Hindlimb muscle (tissue), 1 donor: ENCODE data around the gene FIGNL2. TPM values are rescaled to one million over a fixed set of nuclear protein-coding genes. Genes with fewer than 3 reads are reported as not detected.
"Not testable (repeated sequence)": the region's sequence is repeated elsewhere in the genome, so short reads cannot be mapped to it uniquely, and the experiment has no call there.

Experiments used
- DNase-seq: peaks from one replicate; pipeline ENCODE4 v3.0.0-alpha.2; 2013
- polyA plus RNA-seq: library from polyadenylated mRNA; unstranded; fragments of 120-200 nt; gene quantifications from one replicate; pipeline ENCODE4 v1.2.1, GENCODE V29; 2013; ENCODE audit not compliant: insufficient read length

FIGNL2 gene
- polyA plus RNA-seq, 1 donor: 1.3 TPM

GRCh38 chr12:51814311-51815088 is 34.0 kb downstream of the FIGNL2 start:
- DNase-seq: peak; percentile 86

GRCh38 chr12:51813931-51814310 is 34.6 kb downstream of the FIGNL2 start:
- DNase-seq: no peak

DNA sequence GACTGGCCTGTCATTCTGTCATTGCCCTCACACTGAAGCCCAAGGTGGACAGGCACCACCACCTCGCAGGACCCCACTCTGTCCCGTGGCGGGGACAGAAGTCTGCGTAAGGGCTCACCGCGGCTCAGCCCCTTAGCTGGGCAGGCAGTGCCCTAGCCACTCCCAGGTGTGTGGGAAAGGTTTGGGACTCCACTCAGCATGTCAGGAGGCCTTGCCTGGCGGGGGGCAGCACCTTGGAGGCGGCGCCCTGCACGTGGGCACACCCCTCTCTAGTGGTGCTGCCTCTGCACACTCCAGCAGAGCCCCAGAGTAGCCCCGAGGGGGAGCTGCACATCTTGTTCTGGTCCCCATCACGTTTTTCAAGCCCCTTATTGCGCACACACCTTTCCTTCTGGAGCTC is 35.6 kb downstream of the FIGNL2 start:
- no peak for DNase-seq

DNA sequence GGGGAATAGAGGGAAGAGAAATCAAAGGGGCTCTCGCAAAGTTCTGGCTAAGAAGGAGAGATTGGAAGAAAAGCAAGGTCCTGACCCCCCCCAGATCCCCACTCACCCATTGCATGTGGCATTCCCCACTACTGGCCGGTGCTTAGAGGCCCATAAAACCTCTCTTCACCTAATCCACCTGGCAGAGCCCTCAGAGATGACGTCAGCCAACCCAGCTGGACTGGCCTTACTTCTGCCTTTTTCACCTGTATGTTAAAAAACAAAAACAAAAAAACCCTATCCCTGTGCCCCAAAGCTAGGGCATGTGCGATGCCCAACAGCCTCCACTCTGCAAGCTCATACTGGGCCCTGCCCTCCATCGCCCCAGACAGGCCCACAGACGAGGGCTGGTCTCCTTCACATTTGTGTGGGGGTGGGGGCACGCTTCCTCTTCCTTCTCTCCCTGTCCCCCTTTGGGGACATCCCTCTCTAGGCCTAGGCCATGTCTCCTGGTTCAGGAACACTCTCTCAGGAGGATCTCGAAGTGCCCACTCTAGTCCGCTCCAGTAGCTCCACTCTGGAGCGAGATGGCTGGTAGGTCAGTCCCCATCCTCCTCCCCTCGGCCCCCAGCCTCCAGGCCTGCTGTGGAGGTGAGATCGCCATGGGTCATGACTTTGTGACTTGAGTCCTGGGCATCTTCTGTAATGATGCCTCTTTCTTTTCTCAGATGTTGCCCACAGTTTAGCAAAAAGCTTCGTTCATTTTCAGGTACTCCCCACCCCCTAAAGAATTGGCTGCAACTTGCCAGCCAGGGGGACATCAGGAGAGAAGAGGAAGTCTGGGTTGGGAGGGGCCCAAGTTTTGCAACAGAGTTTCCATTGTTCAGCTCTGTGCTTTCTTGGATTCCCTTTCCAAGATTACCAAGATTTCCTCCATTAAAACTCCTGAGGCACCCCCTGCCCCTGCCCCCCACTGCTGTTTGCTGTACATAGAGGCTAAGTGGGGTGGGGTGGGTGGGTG is 37.0 kb downstream of the FIGNL2 start:
- DNase-seq: no peak

- no peak for DNase-seq
These were observed 39.3 kb downstream of the FIGNL2 start for GRCh38 chr12:51809193-51809592.

GRCh38 chr12:51806896-51807295 is 41.6 kb downstream of the FIGNL2 start:
- DNase-seq: no peak

GRCh38 chr12:51801027-51801426 is 47.5 kb downstream of the FIGNL2 start:
- no peak for DNase-seq

DNA sequence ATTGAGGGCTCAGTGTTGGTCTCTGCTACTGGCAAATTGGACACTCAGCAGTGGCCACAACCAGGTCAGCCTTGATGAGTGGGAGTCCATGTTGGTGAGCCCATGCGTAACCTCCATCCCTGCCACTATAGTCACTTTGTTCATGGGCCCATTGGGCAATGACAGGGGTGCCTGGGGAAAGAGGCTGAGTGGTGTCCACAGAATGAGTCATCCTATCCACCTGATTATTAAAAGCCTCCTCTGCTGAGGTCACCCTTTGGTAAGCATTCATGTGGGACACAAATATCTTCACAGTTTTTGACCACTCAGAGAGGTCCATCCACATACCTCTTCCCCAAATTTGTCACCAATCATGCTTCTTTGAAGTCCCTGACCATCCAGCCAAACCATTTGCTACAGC is 50.0 kb downstream of the FIGNL2 start:
- DNase-seq: no peak

DNA sequence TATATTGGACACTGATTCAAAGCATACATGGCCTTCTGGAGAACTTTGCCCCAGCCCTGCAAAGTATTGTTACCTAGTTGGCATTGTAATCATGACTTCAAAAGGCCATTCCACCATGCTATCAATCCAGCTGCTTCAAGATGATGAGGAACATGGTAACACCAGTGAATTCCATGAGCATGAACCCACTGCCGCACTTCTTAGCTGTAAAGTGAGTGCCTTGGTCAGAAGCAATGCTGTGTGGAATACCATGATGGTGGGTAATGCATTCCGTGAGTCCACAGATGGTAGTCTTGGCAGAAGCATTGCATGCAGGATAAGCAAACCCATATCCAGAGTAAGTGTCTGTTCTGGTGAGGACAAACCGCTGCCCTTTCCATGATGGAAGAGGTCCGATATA is 50.5 kb downstream of the FIGNL2 start:
- DNase-seq: not testable (repeated sequence)

DNA sequence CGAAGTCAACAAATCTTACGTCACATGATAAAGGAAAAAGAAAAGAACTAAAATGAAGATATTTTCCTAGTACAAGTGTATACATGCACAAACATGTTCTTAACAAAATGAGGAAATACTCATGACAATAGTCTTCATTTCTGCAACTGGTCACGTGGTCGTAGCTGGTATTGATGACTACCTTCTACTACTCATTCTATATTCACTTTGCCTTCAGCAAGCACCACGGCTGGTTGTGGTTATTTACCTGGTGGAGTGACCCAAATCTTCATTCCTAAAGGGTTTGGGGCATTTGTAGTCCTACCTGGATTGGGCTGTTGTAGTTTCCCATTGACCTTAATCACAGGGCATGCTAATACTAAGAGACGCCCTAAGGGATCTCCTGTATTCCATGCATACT is 51.2 kb downstream of the FIGNL2 start:
- no peak for DNase-seq

DNA sequence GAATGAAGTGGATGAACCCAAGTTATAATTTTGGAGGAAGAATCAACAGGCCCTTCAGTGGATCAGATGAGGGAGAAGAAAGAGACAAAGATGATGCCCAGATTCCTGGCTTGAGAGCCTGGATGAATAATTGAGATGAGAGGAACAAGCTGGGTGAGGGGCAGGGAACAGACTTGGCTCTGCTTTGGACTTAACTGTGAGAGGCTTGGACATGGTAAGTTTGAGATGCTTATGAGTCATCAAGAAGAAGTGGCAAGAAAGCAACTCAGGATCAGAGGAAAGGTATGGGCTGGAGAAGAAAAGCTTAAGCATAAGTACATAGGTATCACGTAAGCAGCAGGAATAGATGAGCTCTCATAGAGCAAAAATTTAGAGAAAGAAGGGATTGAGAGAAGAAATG is 55.3 kb downstream of the FIGNL2 start:
- DNase-seq: no peak

GRCh38 chr12:51792417-51792816 is 56.1 kb downstream of the FIGNL2 start:
- DNase-seq: no peak

DNA sequence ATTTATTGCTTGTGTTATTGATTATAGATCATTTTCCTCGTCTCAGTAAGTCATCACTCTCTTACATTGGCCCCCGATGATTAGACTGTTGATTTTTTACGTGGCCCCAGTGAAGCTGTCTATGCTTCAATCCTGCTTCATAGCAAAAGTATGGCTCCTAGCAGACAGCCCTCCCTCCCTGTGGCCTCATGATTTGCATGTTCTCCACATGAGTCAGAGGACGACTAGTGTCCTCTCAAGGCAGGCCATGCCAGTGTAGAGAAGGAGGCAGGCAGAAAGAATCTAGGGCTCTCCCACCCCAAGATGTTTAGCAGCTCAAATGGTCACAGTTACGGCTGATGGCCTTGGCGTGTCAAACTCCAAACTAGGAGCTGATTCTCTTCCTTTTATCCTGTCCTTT is 59.6 kb downstream of the FIGNL2 start:
- DNase-seq: no peak

- no peak for DNase-seq
These were observed 62.6 kb downstream of the FIGNL2 start for GRCh38 chr12:51785906-51786305.

- DNase-seq: no peak
These were observed 63.8 kb downstream of the FIGNL2 start for GRCh38 chr12:51784688-51785087.

DNA sequence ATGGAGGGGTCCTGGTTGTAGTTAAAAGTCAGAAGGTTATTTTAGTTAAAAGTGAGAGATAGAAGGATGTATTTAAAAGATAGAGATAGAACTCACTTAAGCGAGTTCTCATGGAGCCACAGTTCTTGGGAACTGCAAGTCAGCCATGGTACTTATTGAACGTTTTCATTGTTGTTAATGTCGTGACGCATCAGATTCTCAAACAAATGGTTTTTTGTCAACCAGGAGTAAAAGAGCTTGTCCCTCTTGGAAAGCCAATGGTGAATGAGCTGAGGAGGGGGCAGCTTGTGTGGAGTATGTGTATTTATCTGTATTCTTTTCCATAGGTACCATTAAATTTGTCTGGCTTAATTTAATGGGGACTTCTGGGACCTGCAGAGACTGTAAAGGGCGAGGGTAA is 68.6 kb downstream of the FIGNL2 start:
- DNase-seq: no peak

DNA sequence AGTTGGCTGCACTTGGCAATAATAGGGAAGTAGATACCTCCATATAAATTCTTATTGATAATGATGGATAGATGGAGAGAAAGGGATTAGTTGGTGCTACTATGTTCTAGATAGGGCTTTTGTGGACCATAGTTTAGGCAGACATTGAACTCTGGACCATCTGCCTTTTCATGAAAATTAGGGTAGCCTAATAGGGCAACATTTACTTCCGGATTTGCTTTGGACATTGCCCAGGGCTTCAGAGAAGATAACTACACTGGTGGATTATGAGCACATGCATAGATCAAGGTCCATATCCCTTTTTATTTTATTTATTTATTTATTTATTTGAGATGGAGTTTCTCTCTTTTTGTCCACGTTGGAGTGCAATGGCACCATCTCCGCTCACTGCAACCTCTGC is 70.5 kb downstream of the FIGNL2 start:
- no peak for DNase-seq

GRCh38 chr12:51777457-51777856 is 71.1 kb downstream of the FIGNL2 start:
- no peak for DNase-seq

GRCh38 chr12:51774933-51775332 is 73.6 kb downstream of the FIGNL2 start:
- DNase-seq: no peak

- no peak for DNase-seq
These were observed 75.2 kb downstream of the FIGNL2 start for GRCh38 chr12:51773145-51773869.

DNA sequence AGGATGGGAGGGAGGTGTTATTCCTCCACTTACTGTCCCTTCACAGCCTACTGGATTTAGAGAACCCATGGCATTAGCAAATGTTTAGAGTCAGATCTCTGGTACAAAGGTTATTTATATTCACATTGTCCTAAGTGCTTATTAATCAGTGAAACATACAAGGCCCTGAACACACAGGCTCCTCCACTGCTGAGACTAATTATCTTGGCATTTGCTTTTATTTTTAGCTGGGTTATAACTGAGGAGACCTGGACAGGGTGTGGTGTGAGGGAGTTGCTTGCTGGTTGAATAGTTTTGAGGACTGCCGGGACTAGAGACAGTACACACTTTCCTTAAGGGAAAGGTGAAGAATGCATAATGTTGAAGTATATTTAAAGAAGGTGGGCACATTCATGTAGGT is 77.5 kb downstream of the FIGNL2 start:
- no peak for DNase-seq
